Subcutaneous abdominal adipose tissue (tissue), 5 donors: ENCODE data around the gene CAPZB.
A peak's percentile ranks its signal among the peaks of the same experiment; 100 is the strongest.

Source experiments
- H3K27ac ChIP-seq: one replicate; pipeline ENCODE4 v1.7.0; 2013; ENCODE audit warnings: low read depth, mild to moderate bottlenecking, inconsistent platforms, low read length, moderate library complexity
- H3K27me3 ChIP-seq, 5 donors: one replicate each; pipeline ENCODE4 v1.7.0; 2013; ENCODE audit warnings: low read length in 5 of 5, inconsistent platforms in 1 of 5; ENCODE audit not compliant: control insufficient read depth in 5 of 5, insufficient read depth in 4 of 5
- H3K36me3 ChIP-seq, 5 donors: one replicate each; pipeline ENCODE4 v1.7.0; 2013; ENCODE audit warnings: low read length in 5 of 5; ENCODE audit not compliant: control insufficient read depth in 5 of 5, insufficient read depth in 5 of 5
- H3K4me1 ChIP-seq, 5 donors: one replicate each; pipeline ENCODE4 v1.7.0; 2013; ENCODE audit warnings: low read length in 5 of 5, mild to moderate bottlenecking in 3 of 5, moderate library complexity in 1 of 5; ENCODE audit not compliant: control insufficient read depth in 5 of 5, insufficient read depth in 5 of 5
- H3K4me3 ChIP-seq, 5 donors: one replicate each; pipeline ENCODE4 v1.7.0; 2013; ENCODE audit warnings: low read length in 5 of 5, low read depth in 1 of 5
- H3K9ac ChIP-seq, 5 donors: one replicate each; pipeline ENCODE4 v1.7.0; 2013; ENCODE audit warnings: low read length in 5 of 5, mild to moderate bottlenecking in 4 of 5, moderate library complexity in 3 of 5
- H3K9me3 ChIP-seq, 5 donors: one replicate each; pipeline ENCODE4 v1.7.0; 2013; ENCODE audit warnings: low read length in 5 of 5; ENCODE audit not compliant: control insufficient read depth in 5 of 5
- donor health status: healthy.
- donor health status: healthy.
- donor health status: healthy.
- donor health status: healthy.
- donor health status: healthy.

CAPZB gene

DNA sequence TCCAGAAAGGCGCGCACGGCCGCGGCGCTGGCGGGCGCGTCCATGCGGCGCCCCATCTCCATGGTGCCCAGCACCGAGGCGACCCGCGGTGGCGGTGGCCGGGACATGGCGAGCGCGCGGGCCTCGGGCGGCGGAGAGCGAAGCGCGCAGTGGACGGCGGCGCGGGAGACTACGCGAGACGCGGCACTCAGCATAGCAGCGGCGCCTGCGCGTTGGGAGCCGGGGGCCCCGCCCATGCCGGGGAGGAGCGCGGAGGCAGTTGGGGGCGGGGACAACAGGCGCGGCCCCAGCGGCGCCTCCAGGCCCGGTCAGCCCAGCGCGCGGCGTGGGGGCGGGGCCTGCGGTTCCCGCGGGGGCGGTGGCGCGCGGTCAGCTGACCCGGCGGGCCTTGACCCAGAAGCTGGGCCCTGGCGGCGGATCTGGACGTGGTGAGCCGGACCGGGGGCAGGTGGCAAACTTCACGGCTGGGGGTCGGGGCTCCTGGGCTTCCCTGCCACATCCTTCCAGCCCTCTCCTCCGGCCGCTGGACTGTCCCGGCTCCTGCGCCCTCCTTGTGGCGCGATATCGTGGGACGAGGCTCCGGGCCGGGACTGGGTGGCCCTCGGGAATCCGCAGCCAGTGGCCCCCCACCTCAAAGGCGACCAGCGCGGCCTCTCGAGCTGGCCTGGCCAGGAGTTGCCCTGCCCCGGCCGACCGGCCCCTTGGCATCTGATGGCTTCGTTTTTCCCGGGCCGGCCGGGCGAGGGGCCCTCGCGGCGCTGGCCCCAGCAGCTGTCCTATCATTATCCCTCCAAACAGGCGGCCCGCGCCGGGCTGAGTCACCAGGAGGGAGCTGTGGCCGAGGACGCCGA lies 173.2 kb downstream of the CAPZB start, which contains the start of the genes AKR7A2 and SLC66A1:
AKR7A2 (minus strand) TSS at position 214 of the 851 bp plus-strand sequence; CDS start at position 194, 20 bp downstream.
SLC66A1 (plus strand) TSS at position 396 of the 851 bp plus-strand sequence. CDS start 5,352 bp downstream, outside the sequence.
- peak within 1 kb of the TSS; percentile 80 to 86 (median 82) for H3K4me3 ChIP-seq
- H3K4me1 ChIP-seq = peaks cover 13 to 69% (median 59%) of the 10 kb centered on the region in 5 donors
- peak within 1 kb of the TSS; percentile 73 to 95 (median 92) for H3K9ac ChIP-seq
- H3K36me3 ChIP-seq = peaks cover 4 to 25% (median 13%) of the 10 kb centered on the region in 5 donors
- no peaks in the 10 kb centered on the region for H3K27me3 ChIP-seq
- no peaks in the 10 kb centered on the region for H3K9me3 ChIP-seq
- peak within 1 kb of the TSS; percentile 93 for H3K27ac ChIP-seq

DNA sequence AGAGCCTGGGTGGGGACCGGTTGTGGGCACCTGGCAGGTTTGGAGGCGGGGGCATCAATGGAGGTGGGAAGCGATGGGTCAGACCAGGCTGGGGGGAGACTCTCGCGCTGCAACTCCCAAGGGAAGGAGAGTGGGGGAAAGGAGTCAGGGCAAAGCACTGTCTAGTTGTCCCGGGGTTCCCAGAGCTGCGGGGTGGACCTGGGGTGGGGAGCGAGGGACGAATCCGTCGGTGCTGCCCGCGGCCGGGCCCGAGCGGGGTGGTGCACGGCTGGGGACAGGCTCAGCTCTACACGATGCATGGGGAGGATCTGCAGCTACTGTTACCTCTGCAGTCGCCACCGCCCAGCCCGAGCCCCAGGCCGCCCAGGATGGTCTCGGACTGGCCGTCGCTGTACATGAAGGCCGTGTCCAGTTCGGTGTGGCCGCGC lies 173.8 kb downstream of the CAPZB start:
- H3K9ac ChIP-seq = peak overlapping the region in 4 of 5 donors; percentile 70 to 89 (median 81)
- H3K4me3 ChIP-seq = peak overlapping the region; percentile 73 to 86 (median 82)
- H3K9me3 ChIP-seq = no peaks in the 10 kb centered on the region
- H3K4me1 ChIP-seq = peaks cover 13 to 66% (median 57%) of the 10 kb centered on the region in 5 donors
- peaks cover 4 to 30% (median 20%) of the 10 kb centered on the region in 5 donors for H3K36me3 ChIP-seq
- no peaks in the 10 kb centered on the region for H3K27me3 ChIP-seq
- H3K27ac ChIP-seq = no peak overlapping the region

DNA sequence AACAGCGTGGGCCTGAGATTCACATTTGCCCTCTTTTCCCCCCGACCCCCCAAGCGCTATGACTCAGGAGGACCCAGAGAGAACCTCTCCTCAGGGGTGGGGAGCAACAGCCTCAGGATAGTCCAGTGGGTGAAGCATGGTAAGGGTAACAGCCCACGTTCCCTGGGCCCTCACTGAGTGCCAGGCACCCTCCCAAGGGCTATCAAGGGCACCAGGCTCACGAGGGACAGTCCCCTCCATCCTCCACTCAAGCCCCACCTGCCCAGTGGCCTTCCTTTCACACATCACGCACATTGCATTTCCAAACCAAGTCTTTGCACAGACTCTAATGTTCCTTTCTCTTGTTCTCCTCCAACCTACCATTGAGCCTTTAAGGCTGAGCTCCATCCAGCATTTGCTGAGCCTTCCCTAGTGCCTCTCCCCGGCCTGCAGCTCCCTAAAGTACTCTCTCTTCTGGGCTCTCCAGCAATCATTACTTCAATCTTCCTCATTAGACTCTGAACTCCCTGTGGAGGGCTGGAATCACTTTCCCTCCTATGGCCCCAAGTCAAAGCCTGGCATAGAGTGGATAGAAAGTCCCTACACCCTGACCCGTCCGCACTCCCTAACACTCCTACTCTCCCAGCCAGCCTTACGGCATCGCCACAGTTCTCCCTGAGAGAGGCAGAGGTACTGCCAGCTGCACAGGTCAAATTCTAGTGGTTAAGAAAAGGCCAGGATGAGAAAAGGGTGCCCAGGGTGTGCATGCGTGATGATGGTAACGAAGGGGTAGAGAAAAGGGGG lies 174.4 kb downstream of the CAPZB start:
- no peaks in the 10 kb centered on the region for H3K9me3 ChIP-seq
- H3K9ac ChIP-seq = peak overlapping the region in 4 of 5 donors; percentile 70 to 89 (median 81)
- H3K4me3 ChIP-seq = peak overlapping the region; percentile 73 to 86 (median 82)
- H3K27me3 ChIP-seq = no peaks in the 10 kb centered on the region
- H3K36me3 ChIP-seq = peaks cover 4 to 34% (median 26%) of the 10 kb centered on the region in 5 donors
- no peak overlapping the region for H3K27ac ChIP-seq
- peaks cover 13 to 60% (median 54%) of the 10 kb centered on the region in 5 donors for H3K4me1 ChIP-seq

DNA sequence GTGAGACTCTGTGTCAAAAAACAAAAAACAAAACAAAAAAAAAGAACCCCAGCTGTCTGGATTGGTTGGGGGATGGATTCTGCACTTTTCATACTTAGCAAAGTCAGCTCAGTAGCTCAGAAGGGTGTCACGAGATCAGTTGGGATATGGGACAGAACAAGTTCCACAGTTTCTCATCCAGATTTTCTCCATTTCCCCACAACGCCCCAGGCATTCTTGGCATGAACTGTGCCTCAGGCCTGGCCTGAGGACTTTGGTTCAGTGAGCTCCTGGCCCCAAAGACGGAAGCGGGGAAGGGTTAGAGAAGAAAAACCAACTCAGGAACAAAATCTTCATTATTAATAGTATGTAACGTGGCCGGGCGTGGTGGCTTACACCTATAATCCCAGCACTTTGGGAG lies 175.3 kb downstream of the CAPZB start:
- Histone ChIP-seq H3K9ac (no peak overlapping the region), H3K4me1 (peaks cover 13 to 53% (median 48%) of the 10 kb centered on the region in 5 donors), H3K27me3 (no peaks in the 10 kb centered on the region), H3K36me3 (peaks cover 4 to 40% (median 34%) of the 10 kb centered on the region in 5 donors), H3K27ac (no peak overlapping the region), H3K4me3 (no peak overlapping the region), H3K9me3 (no peaks in the 10 kb centered on the region)

DNA sequence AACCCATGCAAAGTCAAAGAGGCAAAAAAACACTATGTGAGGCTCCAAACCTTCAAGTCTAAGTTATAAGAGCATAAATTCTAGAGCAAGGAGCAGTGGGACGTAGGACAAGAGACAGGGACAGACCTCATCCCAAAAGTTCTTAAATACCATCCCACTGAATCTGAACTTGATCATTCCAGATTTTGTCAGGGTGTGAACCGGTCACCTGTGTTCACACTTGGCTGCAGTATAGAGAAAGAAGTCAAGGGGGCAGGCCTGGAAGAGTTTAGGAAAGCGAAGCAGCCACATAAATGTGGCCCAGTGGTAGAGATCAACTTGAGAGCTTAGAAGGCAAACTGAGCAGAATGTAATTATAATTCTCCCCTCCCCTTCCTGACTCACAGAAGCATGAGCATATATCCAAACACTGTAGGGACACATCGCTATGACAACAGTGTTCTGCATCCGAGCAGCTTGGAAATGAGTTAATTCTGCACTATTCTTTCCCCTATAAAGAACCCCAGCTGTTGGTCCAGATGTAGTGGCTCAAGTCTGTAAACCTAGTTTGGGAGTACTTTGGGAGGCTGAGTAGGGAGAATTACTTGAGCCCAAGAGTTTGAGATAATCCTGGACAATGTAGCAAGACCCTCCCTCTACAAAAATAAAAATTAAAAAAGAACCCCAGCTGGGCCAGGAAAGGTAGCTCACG lies 176.1 kb downstream of the CAPZB start:
- H3K9ac ChIP-seq = no peak overlapping the region

DNA sequence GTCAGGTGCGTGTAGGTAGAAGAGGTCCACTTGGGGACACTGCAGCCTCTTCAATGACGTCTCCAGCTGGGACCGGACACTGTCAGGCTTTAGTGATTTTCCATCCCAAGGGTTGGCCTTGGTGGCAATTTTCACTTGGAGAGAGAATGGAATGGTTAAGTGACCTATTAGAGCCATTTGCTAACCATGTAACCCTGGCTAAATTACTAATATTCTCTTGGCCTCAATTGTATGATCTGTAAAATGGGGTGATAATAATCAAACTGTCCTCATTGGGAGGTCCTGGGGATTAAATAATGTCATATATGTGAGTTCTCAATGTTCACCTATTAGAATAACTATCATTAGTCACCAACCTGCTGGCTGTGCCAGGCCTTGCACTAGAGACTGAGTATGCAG lies 176.8 kb downstream of the CAPZB start:
- Histone ChIP-seq H3K36me3 (peaks cover 4 to 50% (median 48%) of the 10 kb centered on the region in 5 donors), H3K9ac (no peak overlapping the region), H3K4me1 (peaks cover 13 to 43% (median 38%) of the 10 kb centered on the region in 5 donors), H3K27me3 (no peaks in the 10 kb centered on the region), H3K9me3 (no peaks in the 10 kb centered on the region), H3K4me3 (no peak overlapping the region), H3K27ac (no peak overlapping the region)

More for the DNA sequence above, 176.1 kb downstream of the CAPZB start:
- H3K27ac ChIP-seq = no peak overlapping the region
- H3K36me3 ChIP-seq = peaks cover 4 to 46% (median 42%) of the 10 kb centered on the region in 5 donors
- peaks cover 13 to 49% (median 46%) of the 10 kb centered on the region in 5 donors for H3K4me1 ChIP-seq
- H3K4me3 ChIP-seq = no peak overlapping the region
- no peaks in the 10 kb centered on the region for H3K27me3 ChIP-seq
- no peaks in the 10 kb centered on the region for H3K9me3 ChIP-seq

DNA sequence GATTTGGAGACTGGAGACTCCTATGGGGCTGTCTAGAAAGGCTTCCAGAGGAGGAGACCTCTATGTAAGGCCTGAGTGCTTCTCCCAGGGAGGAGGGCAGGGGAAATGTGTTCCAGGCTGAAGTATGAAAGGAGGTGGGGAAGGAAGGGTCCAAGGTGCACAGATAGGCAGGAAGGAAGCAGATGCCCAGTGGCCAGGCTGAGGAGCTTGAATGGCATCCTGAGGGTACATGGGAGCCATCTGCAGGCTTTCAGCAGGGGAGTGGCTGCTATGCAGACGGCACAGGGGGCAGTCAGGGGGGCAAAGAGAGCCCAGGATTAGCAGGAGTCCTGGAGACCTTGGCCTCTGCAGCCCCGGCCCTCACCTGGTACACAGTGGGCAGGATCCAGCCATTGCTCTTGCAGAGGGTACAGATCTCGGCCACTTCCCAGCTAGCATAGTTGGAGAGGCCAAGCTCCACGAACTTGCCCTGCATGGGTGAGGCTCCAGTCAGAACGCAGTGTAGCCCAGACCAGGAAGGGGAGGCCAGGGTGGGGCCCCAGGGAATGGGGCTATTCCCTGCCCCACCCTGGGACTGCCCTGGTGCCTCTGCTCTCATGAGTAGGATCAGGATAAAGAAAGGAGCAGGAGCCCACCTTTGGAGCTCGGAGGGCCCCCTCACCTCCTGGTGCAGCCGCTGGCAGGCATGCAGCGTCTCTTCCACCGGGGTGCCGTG lies 177.4 kb downstream of the CAPZB start:
- Histone ChIP-seq H3K9ac (no peak overlapping the region), H3K36me3 (peaks cover 4 to 56% (median 54%) of the 10 kb centered on the region in 5 donors), H3K4me1 (peaks cover 11 to 37% (median 33%) of the 10 kb centered on the region in 5 donors), H3K4me3 (no peak overlapping the region), H3K9me3 (no peaks in the 10 kb centered on the region), H3K27me3 (no peaks in the 10 kb centered on the region), H3K27ac (no peak overlapping the region)

DNA sequence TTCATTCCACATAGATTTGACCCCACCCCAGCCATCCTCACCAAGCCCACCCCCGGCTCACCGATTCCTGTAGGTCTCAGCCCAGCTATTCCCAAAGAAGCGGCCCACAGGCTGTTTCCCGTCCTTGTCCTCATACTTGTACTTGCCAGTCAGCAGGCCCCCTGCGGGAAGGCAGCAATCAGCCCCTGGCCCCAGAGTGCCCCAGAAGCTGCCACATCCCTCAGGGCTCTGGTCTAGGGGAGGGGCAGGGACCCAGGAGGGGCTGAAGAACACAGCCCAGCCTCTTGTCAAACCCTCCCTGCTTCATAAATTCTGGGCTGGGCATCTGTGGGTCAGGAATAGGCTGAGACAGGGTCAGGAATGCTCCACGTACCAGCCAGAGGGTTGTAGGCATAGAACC lies 178.4 kb downstream of the CAPZB start:
- Histone ChIP-seq H3K9ac (no peak overlapping the region), H3K27ac (no peak overlapping the region), H3K27me3 (no peaks in the 10 kb centered on the region), H3K9me3 (no peaks in the 10 kb centered on the region), H3K4me1 (peaks cover 10 to 31% (median 28%) of the 10 kb centered on the region in 5 donors), H3K4me3 (no peak overlapping the region), H3K36me3 (peaks cover 4 to 63% (median 61%) of the 10 kb centered on the region in 5 donors)

DNA sequence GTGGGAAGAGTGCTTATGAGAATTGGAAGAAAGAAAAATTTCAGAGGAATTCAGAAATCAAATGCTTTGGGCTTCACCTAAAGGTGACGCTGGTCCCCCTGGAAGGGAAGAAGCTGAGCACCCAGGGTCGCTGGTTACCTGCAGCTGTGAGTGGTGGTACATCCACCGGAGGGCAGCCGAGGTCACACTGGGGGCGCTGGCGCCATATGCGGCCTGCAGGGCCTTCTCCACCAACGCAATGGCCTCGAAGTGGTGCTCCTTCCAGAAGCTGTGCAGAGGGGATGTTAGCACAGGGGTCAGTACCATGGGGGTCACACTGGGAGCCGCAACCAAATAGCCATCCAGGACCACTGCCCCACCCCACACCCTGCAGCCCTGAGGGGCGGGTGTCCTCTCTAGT lies 179.5 kb downstream of the CAPZB start:
- H3K36me3 ChIP-seq = peaks cover 4 to 64% (median 61%) of the 10 kb centered on the region in 5 donors
- no peak overlapping the region for H3K27ac ChIP-seq
- no peak overlapping the region for H3K9ac ChIP-seq

More for the DNA sequence above, 179.5 kb downstream of the CAPZB start:
- Histone ChIP-seq H3K27me3 (no peaks in the 10 kb centered on the region), H3K4me1 (peaks cover 6 to 22% (median 18%) of the 10 kb centered on the region in 5 donors), H3K4me3 (no peak overlapping the region), H3K9me3 (no peaks in the 10 kb centered on the region)
